GM18508 (cell line): ENCODE results near the gene GRIP2.

Experiments
- ATAC-seq: cut with Tn5 transposase; IDR thresholded peaks from one replicate; pipeline ENCODE4 v1.9.1; 2021; ENCODE audit warnings: moderate number of reproducible peaks; ENCODE audit not compliant: insufficient read depth, unreplicated experiment

GRIP2 gene

GRCh38 chr3:14490255-14490654 is 49.9 kb downstream of the GRIP2 start:
- no peak for ATAC-seq

DNA sequence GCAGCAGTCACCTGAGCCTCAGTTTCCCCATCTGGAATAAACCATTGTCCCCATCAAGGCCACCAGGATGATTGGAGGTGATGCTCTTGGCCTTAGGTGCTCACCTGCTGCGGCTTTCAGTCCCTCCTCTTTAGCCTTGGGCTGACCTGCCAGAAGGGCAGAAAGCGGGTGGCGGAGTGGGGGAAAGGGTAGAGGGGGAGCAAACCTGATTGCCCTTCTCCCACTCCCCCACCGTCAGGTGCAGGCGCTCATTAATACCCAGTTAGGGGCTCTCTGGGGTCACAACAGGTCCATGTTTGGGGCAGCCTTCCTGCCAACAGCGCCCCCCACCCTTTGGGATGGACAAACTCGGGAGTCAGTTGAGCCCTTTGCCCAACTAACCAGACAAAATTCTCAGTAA is 50.5 kb downstream of the GRIP2 start:
- no peak for ATAC-seq

- no peak for ATAC-seq
Measured at GRCh38 chr3:14488286-14489041, 51.7 kb downstream of the GRIP2 start.

- no peak for ATAC-seq
Measured at GRCh38 chr3:14487821-14488220, 52.3 kb downstream of the GRIP2 start.

DNA sequence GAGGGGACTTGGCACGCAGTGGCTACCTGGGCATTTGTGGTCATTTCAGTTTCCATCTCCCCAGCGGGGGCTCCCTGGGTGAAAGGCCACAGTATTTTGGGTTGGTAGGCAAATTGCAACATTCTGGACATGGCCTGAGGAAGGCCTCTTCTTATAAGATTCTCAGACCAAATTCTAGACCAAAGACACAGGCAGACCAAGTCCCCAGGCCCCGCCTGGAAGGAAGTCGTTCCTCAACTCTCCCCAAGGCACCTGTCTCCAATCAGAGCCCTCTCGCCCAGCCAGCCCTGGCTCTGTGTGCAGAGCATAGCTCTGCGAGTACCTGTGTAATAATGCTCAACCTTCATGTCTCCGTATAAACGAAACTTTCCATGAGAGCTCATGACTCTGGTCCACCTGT is 53.1 kb downstream of the GRIP2 start:
- no peak for ATAC-seq

GRCh38 chr3:14486460-14486859 is 53.7 kb downstream of the GRIP2 start:
- no peak for ATAC-seq

- no peak for ATAC-seq
Measured at GRCh38 chr3:14485981-14486380, 54.2 kb downstream of the GRIP2 start.

- no peak for ATAC-seq
Measured at GRCh38 chr3:14484741-14485140, 55.4 kb downstream of the GRIP2 start.

DNA sequence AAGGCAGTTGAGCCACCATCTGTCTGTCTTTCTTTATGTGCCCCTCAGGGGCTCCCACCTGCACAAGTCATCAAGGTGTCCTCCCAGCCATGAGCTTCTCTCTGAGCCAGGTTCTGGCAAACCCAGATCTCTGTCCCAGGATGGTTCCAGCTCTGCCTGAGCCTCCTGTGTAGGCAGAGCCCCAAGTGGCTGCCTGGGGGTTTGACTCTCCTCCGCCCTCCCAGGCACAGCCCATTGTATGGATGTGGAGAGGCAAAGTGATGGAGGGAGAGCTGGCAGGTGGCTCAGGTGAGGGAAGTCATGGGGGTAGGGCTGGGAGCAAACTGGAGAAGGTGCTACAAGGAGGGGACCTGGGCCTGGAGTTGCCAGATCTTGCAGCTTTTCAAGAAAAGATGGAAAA is 56.9 kb downstream of the GRIP2 start:
- ATAC-seq = no peak

GRCh38 chr3:14482271-14482721 is 57.8 kb downstream of the GRIP2 start:
- ATAC-seq = no peak

- no peak for ATAC-seq
Measured at GRCh38 chr3:14481646-14482036, 58.5 kb downstream of the GRIP2 start.

DNA sequence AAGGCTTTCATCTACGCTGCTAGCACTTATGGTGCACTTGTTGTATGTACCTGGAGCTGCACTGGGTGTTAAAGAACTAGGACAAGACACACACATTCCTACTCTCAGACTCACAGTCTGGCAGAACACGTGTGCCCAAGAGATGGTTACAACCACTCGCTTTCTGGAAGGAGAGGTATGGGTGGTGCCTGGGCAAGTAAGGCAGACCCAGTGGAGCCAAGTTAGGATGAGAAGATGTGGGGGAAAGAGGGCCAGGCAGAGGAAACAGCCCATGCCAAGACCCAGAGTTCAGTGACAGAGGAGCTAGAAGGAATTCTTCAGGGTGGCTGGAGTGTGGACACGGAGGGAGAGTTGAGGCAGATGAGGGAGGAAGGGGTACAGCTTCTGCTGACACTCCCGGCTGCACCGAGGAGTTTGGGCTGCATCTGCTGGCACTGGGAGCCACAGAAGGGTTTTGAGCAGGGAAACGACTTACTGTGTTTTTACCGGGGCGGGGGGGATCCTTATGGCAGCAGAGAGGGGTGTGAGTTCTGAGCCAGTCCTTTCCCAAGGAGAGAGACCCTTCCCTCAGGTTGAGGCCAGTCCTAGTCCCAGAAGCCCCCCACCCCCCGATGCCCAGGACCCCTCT is 59.0 kb downstream of the GRIP2 start:
- ATAC-seq = no peak

- no peak for ATAC-seq
Measured at GRCh38 chr3:14480207-14481017, 59.7 kb downstream of the GRIP2 start.

- no peak for ATAC-seq
Measured at GRCh38 chr3:14479591-14479990, 60.6 kb downstream of the GRIP2 start.

DNA sequence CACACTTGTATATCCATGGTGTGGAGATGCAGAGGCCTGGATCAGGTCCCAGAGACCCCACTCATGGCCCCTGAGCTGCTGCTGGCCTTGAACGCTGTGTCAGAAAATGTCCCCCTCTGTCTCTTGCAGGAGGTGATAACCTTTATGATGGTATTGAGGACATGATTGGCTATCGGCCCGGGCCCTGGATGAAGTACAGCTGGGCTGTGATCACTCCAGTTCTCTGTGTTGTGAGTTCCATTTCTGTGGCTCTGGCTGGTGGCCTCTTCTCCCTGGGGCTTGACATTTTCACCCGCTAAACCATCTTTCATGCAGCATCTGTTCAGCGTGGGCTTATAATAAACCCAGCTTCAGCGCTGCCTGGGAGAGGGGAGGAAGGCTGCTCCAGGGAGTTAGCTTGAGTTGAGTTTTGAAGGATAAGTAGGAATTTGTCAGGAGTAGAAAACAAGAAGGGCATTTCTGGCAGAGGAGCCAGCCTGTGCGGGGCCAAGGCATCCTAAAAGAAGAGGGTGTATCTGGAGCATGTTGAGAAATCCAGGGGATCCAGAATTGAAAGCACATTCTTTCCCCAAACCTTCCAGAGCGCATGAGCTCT is 61.1 kb downstream of the GRIP2 start:
- no peak for ATAC-seq

DNA sequence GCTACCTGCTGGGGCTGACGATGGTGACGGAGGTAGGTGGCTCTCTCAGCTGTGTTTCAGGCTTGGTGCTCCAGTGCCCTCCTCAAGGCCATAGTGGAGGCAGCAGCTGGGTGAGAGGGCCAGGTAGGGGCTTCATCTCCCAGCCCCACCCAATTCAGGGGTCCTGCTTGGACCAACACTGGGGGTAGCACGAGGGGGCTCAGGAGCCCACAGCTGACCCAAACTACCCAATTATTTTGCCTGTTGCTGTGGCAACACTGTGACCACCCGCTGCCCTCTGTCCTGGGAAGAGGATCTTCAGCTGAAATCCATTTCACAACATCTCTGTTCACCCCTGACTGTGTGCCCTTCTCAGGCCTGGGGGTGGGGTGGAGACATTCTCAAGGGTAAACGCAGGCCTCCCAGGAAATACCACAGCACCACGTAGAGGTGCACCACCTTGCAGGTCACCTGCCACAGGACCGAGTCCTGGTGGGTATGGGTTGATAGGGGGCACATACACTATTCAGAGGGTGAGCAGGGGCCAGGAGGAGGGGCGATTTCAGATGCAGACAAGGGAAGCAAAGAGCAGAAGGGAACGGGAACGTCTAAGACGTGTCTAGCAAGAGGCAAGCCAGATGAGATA is 62.7 kb downstream of the GRIP2 start:
- no peak for ATAC-seq

DNA sequence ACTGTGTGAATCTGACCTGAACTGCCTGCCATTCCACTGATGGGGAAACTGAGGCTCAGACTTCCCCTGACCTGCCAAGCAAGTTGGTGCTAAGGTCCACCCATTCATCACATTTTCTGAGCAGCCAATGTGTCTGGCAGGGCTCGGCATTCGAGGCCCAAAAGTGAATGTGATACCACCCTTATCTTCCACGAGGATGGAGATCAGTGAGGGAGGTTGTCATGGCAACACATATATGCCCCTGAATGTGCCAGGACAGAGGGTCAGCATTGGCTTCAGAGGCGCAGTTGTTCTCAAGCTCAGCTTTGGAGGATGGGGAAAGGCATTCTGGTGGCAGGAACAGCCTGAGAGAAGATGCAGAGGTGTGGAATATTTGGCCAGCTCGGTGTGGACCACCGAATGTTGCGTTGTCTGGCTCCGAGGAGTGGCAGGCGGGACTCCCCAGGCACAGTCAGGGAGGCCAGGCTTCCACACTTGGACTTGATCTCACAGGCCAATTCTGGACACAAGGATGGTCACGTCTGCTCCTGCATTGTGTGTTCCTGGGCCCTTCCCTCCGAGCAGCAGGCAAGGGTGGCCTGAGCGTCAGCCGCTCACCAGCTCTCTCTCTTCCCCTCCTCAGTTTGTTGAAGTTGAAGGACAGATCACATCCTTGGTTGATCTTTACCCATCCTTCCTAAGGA is 63.4 kb downstream of the GRIP2 start:
- no peak for ATAC-seq

GRCh38 chr3:14475621-14476020 is 64.5 kb downstream of the GRIP2 start:
- no peak for ATAC-seq

GRCh38 chr3:14474363-14475081 is 65.6 kb downstream of the GRIP2 start:
- ATAC-seq = no peak
